ENCODE data around the gene ULBP2.
A peak's percentile ranks its signal among the peaks of the same experiment; 100 is the strongest.
"Not testable (repeated sequence)": the region's sequence is repeated elsewhere in the genome, so short reads cannot be mapped to it uniquely, and the experiment has no call there.

Gene ULBP2

DNA sequence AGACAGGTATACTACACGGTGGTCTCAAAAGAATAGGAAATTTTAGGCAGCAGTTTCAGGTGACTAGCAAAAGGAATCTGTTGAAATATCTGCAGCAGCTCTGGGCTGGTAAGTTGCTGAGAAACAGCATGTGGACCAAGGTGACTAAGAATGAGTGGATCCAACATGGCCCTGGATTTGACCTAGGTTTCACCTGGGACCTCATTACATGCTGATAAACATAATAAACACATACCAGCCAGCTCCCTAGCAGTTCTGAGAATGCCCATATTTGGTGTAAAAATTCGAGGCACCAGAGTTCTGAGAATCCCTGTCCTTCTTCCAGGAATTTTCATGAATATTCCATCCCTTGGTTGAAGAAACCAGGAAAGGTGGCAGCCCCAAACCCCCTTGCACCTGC lies 11.6 kb downstream of the ULBP2 start:
- not testable (repeated sequence) for DNase-seq

DNA sequence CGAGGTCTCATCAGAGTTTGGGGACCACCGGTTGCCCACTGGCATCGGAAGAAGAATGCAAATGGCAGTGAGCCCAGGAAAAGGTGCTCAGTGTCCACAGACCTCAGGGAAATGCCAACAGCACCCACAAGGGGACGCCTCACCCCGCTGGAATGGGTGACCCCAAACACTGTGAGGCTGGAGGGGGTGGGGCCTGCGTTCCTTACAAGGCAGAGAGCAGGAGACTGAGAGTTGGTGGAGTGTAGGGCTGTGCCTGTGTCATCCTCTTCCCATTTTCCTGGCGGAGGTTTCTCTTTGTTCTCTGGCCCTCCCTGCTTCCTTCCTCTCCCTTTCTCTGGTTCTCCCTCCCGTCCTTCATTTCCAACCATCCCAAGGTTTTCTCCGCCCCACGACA lies 12.1 kb downstream of the ULBP2 start:
- DNase-seq = not testable (repeated sequence)

DNA sequence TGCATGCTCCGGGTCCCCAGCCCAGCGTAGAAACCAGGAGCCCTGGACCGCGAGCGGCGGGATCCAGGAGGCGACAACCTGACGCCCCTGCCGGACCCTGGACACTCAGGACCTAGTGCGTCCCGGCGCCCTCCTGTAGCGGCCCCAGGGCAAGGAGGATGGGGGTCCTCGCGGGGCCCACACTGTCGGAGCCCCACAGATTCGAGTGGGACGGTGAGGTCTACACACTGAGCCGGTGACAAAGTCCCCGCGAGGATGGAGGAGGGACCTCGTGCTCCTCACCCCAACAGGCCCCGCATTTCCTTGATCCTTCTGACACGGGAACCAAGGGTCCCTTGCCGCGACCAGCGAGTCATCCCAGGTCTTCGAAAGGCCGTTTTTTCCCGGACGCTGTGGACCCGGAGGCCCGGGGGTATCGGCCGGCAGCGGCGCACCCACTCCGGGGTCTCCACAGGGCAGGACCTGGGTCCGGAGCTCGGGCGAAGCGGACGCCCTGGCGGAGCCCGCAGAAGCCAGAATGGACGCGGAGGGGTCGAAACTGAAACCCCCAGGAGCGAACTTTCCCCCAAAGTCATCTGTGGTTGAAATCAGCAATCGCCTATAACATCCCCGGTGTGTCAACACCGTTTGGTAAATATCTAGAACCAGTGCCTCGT lies 12.6 kb downstream of the ULBP2 start:
- not testable (repeated sequence) for DNase-seq

DNA sequence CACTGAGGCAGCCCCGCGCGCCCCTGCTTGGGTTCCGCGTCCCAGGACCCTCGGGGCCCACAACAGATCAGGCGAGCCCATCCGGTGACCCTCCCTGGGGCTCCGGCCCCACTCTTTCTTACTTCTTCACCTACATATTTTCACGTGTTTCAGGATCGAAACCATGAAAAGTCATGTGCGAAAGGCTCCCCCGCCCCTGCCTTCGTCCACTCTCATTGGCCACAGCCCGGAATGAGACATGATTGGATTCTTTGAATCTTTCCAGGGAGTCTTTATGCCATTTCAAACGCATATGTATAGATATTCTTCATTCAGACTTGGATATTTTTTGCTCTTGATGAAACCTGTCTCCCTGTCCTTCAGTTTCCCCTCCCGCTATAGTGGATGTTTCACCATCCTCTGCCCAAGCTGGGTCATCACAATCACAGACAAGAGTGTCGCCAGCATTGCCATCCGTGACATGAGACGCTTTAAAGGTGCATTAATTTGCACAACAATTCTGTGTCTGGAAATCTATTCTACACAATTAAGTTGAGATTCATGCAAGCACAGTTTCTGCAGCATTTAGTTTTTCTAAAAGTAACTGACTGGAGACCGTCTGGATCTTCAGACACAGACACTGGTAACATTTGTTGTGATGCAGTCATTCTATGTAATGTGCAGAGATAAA lies 13.3 kb downstream of the ULBP2 start:
- DNase-seq = not testable (repeated sequence)

DNA sequence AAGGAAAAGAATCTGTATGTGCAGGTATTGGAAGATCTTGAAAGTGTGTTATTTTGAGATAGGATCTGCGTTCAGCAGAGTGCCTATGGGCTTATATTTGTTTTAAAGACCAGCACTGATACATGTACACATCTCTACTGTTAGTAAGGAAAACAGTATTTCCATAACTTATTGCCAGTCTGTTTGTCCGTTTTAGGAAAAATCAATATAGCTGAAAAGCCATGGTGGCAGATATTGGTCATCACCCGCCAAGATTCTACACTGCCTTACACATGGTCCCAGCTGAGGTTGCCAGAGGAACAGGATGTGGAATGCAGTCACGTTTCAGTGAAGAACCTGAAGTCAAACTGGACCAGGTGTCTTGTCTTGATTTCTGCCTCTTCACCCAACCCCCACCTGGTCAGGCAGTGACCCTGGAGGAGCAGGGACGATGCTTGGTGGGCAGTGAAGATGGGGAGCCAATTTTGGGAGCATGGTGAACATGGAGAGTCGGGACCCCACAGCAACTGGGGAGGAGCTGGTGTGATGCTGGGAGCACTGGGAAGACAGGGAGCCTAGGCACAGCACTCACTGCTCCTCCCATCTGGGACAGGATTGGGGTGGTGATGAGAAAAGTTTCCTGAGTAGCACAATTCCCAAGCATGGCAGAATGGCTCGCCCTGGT lies 14.0 kb downstream of the ULBP2 start:
- DNase-seq = not testable (repeated sequence)

DNA sequence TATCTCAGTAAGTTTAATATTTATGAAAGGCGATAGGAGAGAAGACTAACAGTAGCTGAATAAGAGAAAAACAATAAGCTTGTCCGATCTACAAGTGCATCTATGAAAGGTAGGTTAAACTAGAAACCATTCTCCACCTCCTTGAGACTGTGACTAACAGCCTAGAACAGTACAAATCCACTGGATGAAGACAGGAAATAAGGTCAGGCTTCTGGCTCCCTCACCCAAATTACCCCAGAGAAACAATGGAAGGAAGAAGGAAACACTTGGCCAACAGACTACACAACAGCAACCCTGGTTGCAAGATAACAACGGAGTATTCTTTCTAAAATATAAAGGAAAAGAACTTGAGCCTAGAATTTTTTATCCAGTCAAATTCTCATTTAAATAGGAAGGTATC lies 16.3 kb downstream of the ULBP2 start:
- not testable (repeated sequence) for DNase-seq

DNA sequence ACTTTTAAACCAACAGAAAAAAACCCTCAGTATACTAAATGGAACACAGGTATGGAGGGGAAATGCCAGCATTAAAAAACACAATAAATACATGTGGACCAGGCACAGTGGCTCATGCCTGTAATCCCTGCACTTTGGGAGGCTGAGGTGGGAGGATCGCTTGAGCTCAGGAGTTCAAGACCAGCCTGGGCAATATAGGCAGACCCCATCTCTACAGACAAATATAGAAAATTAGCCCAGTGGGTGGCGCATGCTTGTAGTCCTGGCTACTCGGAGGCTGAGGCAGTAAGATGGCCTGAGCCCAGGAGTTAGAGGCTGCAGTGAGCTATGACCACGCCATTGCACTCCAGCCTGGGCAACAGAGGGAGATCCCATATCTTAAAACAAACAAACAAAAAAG lies 18.0 kb downstream of the ULBP2 start:
- DNase-seq = not testable (repeated sequence)

DNA sequence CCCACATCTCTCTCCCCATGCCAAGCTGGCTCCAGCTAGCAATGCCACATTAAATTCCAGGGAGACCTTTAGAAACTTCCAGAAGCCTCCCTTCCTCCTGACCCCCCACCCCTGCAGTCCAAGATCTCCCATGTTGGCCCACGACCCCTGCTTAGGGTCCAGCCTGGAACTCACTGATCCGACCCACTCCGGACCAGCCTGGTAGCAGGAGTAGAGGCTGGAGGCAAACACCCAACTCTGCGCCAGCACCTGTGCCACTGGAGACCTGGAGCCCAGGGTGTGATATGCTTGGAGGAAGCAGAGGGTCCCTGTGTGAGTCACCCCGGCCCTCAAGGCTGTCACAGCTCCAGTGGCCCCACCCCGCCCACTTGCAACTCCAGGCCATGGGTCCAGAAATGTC lies 18.7 kb downstream of the ULBP2 start:
- DNase-seq = no peak

DNA sequence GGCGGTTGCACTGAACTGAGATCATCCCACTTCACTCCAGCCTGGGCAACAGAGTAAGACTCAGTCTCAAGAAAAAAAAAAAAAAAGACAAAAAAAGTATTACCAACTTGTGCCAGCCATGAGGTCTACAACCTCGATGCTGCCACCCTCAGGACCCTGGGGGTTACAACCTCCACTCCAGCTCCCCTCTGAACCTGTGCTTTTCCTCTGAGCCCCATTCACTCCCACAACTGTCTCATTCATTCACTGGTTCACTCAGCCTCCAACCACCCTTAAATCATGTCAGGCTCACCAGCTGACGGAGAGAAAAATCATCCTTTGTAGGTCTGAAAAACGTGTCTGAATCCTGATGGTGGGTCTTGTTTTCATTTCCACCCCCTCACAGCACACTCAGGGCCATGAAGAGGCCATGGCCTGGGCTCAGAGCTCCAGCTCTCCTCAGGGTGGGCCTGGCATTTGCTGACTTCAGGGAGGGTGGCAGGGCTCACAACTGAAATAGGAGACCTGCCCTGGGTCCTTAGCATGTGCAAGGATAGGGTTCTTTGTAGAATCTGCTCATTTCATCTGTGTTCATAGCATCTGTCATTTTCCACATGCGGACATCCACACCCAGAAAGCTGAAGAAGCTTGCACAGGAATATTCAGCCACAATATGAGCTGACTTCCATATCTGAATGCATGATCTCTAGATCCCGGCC lies 20.1 kb downstream of the ULBP2 start:
- peak; percentile 6 to 19 for DNase-seq

DNA sequence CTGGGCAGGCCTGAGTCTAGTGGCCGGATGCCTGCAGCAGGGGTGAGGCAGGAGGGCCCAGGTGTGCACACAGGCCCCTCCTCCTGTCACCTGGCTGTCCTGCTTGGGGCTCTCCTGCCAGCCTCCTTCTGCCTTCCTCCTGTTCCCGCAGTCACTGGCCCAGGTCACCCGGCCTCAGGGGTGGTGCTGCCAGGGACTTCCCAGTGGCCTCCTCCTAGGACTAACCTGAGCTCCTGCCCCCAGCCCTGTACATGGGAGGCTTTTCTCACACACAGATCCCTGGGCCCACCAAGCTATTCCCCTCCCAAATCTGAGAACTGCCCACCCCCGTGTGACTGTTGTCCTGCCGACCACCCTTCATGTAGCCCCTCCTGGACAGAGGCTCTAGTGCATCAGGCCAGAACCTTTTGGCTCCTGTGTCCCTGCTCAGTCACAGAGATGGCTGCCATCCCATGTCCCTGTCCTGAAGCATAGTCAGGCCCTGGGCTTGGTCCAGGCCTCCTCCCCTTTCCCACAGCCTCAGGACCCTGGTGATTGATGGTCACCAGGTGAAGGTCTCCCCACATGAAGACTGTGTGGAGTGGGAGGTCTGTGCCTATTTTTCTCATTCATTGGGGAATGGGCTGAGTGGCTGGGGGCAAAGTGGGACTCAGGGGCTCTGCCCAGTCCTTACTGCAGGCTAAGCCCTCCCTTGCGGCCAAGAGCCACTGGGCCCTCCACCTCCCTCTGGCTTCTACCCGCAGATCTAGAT lies 20.8 kb downstream of the ULBP2 start:
- no peak for DNase-seq

DNA sequence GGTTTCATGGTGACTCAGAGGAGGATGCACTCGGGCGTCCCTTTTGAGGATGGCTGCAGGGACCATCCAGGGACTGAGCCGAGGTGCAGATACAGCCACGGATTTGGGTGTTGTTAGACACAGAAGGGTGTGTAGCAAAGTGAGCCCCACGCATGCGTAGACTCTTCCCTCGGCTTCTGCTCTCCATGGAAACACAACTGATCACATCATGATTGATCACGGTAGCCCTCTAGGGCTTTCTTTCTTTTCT lies 21.3 kb downstream of the ULBP2 start:
- no peak for DNase-seq

DNA sequence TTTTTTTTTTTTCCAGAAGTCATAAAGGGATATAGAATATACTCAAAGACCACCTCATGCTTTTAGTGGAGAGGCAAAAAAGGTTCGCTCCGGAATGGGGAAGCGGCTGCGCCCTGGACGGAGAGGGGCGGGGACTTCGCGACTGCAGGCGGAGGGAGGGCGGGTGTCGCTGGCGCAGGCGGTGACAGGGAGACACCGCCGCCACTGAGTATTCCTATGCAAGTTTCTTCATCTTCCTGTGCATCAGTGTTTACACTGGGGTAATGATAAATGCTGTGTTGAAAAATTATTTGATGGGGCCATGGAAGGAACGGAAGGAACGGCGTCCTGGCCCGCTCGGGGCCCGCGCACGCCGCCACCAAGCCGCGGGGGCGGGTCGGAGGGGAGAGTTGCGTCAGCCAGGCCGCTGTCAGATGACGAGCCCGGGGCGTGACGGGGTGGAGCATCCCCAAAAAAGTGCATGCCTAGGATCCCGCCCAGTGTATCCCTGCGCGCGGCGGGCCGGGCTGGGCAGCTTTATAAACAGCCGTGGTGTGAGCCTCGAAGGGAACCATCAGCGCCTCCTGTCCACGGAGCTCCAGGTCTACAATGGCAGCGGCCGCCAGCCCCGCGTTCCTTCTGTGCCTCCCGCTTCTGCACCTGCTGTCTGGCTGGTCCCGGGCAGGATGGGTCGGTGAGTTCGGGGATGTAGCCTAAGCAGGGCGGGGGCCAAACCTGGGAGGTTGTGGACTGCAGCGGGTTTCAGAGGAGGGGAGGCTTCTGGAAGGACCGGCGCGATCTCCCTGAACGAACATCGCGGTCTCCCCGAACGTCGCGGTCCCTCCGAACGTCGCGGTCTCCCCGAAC lies 21.9 kb downstream of the ULBP2 start, which contains the start of gene ULBP1:
Gene ULBP1, plus strand, starts transcription at position 482 of the 846 bp plus-strand sequence. Its CDS starts 107 bp downstream, at position 589.
- no peak for DNase-seq

DNA sequence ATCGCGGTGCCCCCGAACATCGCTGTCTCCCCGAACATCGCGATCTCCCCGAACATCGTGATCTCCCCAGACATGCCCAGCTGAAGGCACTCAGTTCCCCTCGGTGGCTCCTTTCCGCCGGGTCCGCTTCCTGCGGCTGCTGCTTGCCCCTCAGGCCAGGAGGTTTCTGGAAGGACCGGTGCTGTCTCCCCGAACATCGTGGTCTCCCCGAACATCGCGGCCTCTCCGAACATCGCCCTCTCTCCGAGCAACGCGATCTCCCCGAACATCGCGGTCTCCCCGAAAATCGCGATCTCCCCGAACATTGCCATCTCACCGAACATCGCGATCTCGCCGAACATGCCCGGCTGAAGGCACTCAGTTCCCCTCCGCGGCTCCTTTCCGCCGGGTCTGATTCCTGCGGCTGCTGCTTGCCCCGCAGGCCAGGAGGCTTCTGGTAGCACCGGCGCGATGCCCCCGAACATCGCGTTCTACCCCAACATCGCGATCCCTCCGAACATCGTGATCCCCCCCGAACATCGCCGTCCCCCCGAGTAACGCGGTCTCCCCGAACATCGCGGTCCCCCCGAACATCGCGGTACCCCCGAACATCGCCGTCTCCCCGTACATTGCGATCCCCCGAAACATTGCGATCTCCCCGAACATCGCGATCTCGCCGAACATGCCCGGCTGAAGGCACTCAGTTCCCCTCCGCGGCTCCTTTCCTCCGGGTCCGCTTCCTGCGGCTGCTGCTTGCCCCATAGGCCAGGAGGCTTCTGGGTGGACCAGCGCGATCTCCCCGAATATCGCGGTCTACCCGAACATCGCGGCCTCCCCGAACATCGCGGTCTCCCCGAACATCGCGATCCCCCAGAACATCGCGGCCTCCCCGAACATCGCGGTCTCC lies 22.7 kb downstream of the ULBP2 start:
- no peak for DNase-seq

DNA sequence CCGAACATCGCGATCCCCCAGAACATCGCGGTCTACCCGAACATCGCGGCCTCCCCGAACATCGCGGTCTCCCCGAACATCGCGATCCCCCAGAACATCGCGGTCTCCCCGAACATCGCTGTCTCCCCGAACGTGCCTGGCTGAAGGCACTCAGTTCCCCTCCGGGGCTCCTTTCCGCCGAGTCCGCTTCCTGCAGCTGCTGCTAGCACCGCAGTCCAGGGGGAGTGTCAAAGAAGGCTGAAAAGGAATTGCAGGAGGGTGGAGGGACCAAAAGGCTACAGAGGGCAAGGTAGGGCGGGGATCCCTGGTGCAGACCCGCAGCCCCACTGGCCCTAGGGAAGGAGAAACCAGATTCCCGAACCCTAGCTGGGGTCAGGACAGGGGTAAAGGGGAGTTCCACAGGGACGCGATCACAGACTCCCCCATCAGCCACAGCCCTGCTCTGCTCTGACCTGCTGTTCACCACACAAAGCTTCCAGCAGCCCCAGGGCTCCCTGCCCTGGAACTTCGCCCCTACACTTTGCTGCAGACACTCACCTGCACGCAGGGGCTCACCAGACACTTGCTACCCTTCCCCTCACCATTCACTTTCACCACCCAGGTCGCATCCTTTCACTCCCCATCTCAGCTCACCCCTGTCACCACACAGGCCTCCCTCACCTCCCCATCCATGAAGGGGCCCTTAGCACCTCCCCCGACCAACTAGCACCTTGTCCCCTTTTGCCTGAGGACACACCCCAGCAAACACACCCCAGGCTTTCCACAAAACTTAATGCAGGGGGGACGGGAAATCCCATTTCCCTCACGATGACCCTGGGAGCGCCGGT lies 23.6 kb downstream of the ULBP2 start:
- no peak for DNase-seq

DNA sequence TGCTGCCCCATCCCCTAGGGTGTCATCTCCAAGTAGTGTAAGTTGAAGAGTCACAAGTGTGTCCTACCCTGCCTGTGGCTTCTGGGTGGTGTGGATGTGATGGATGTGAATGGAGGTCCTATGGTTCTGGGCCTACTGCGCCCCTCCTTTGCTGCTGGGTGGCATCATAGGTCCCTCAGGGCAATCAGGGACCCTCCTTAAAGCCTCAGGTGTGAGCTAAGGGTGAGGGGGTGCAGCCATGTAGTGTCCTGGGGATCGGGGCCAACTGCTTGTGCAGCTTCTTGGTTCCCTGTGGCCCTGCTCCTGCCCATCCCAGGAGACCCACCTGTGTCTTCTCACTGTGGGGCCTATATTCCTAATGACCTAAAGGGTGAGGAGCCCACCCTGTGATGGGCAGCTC lies 24.5 kb downstream of the ULBP2 start:
- not testable (repeated sequence) for DNase-seq

DNA sequence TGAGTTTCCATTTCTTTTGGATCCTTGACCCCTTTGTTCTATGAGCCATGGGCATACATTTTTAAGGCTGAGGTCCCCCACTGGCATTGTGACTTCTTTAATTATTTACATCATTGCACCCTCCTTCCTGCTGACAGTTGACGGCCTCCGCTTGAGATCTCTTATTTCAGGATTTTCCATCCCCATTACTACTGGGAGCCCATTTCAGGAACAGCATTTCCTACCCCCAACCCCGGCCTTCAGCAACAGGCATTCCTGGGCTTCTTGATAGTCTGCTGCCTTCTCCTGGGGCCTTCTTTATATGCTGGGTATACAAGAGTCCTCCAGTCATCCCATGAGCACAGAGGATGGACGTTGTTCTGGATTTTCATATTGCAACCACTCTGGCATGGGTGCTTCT lies 25.8 kb downstream of the ULBP2 start:
- DNase-seq = no peak

DNA sequence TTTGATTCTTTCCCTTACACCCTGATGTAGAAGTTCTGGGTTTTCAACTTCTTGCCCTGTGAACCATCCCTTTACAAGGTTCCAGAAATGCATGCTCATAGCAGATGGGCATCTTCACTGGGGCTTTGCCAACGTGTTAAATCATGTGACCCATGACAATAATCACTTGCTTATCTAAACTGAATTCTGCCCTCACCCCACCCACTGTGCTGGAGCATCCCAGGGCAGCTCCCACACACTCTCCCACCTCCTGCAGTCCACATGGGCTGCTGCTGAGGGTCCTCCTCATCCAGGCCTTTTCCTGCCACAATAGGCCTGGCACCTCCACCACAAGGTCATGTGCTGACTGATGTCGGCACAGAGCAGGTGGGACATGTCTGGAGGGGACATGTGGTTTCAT lies 26.2 kb downstream of the ULBP2 start:
- not testable (repeated sequence) for DNase-seq

DNA sequence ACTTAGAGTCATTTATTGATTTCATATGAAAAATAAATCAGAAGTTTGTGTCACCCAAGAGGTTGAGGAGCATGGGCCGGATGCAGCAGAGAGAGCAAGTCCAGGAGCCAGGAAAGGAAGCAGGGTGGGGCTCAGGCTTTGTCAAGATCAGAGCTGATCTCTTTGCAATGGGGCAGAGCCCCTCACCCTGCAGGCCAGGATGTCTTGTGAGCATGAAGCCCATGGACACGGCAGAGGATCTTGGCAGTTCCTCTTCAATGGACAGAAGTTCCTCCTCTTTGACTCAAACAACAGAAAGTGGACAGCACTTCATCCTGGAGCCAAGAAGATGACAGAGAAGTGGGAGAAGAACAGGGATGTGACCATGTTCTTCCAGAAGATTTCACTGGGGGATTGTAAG lies 27.1 kb downstream of the ULBP2 start:
- not testable (repeated sequence) for DNase-seq

DNA sequence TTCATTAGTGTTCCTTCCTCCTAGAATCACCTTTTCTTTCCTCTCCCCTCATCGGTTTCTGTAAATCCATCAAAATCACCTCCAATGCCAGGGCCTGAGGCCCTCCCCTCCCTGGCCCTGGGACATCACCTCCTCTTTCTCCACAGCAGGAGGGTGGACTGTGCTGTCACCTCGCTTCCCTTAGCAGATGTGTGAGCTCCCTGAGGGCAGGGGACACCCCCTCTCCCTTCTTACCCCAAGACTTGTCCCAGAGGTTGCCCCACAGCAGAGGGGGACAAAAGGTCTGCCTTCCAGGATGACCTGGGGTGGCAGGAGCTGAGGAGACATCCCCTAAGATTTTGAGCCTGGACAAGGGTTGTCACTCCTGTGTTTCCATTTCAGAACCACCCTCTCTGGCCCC lies 27.8 kb downstream of the ULBP2 start:
- no peak for DNase-seq

DNA sequence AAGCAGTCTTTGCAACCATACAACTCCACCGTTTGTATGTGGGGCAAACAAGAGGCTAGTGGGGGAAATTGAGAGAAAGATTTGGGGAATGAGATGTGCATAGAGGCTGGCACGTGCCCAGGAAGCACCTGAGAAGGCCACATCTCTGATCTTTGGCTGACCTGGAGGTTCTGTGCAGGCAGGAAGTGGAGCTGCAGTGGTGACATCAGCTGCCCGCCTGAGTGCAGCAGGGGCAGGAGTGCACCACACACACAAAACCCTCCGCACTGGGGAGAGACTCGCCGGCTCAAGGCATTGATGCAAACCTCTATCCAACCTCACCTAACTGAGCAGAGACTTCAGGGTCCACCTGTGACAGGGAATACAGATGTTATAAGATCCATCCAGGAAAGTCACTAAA lies 32.6 kb downstream of the ULBP2 start:
- not testable (repeated sequence) for DNase-seq
